Fibroblast of mammary gland (primary cell): Measurements from ENCODE around the gene ACER3.
A peak's percentile ranks its signal among the peaks of the same experiment; 100 is the strongest.
"Not testable (repeated sequence)": the region's sequence is repeated elsewhere in the genome, so short reads cannot be mapped to it uniquely, and the experiment has no call there.

ENCODE experiments used
- DNase-seq: peaks from one replicate; pipeline ENCODE4 v3.0.0-alpha.2; 2010; ENCODE audit warnings: low read depth
- H3K4me3 ChIP-seq: 2 replicates; pipeline ENCODE4 v1.5.1; 2011; ENCODE audit warnings: low read depth, mild to moderate bottlenecking, low read length, moderate library complexity; ENCODE audit not compliant: control insufficient read depth
- CTCF ChIP-seq: conservative IDR thresholded peaks from 2 replicates; pipeline ENCODE4 v1.5.1; 2011; ENCODE audit warnings: low read depth, low read length, inconsistent platforms; ENCODE audit not compliant: control insufficient read depth, insufficient read depth

ACER3 gene

GRCh38 chr11:76860539-76861475, at the start of gene ACER3:
ACER3 (plus strand) TSS chr11:76860918; CDS start chr11:76860977, 59 bp downstream.
- peak; percentile 83 for DNase-seq
- peak; percentile 37 for TF ChIP-seq CTCF
- H3K4me3 ChIP-seq: peak within 1 kb of the TSS; percentile 83

GRCh38 chr11:76811259-76811658, 49.5 kb upstream of the ACER3 start:
- TF ChIP-seq CTCF: no peak
- no peak for DNase-seq
- no peak overlapping the region for H3K4me3 ChIP-seq

- no peak overlapping the region for H3K4me3 ChIP-seq
- TF ChIP-seq CTCF: no peak
- no peak for DNase-seq
Measured at GRCh38 chr11:76814414-76814813, 46.3 kb upstream of the ACER3 start.

GRCh38 chr11:76815678-76816077, 45.0 kb upstream of the ACER3 start:
- DNase-seq, H3K4me3 ChIP-seq: not testable (repeated sequence)

- TF ChIP-seq CTCF: no peak
- H3K4me3 ChIP-seq: no peak overlapping the region
- DNase-seq: no peak
Measured at GRCh38 chr11:76820184-76820566, 40.5 kb upstream of the ACER3 start.

- DNase-seq: not testable (repeated sequence)
Measured at GRCh38 chr11:76821396-76821795, 39.3 kb upstream of the ACER3 start.

GRCh38 chr11:76822406-76822805, 38.3 kb upstream of the ACER3 start:
- no peak for TF ChIP-seq CTCF
- no peak overlapping the region for H3K4me3 ChIP-seq
- no peak for DNase-seq

More at GRCh38 chr11:76821396-76821795, 39.3 kb upstream of the ACER3 start:
- not testable (repeated sequence) for H3K4me3 ChIP-seq
